Trophoblast cell (in vitro differentiated cells and primary cell): ENCODE results near the gene MEAF6.

ENCODE experiments used
- DNase-seq, 2 donors: peaks; one replicate each; pipeline ENCODE4 v3.0.0-alpha.2; 2016
- H2AFZ ChIP-seq: 2 replicates; pipeline ENCODE4 v1.6.1; 2013; ENCODE audit warnings: low read length, moderate library complexity, mild to moderate bottlenecking; ENCODE audit not compliant: insufficient read depth, poor library complexity
- H2AK5ac ChIP-seq: 2 replicates; pipeline ENCODE4 v1.6.1; 2013; ENCODE audit warnings: mild to moderate bottlenecking, low read length
- H2BK120ac ChIP-seq: 2 replicates; pipeline ENCODE4 v1.6.1; 2013; ENCODE audit warnings: low read length, mild to moderate bottlenecking, moderate library complexity; ENCODE audit not compliant: insufficient read depth, poor library complexity
- H2BK12ac ChIP-seq: 2 replicates; pipeline ENCODE4 v1.6.1; 2013; ENCODE audit warnings: mild to moderate bottlenecking, low read length, moderate library complexity
- H2BK5ac ChIP-seq: 2 replicates; pipeline ENCODE4 v1.6.1; 2013; ENCODE audit warnings: low read length, low read depth, moderate library complexity, mild to moderate bottlenecking; ENCODE audit not compliant: poor library complexity
- H3K14ac ChIP-seq: 2 replicates; pipeline ENCODE4 v1.6.1; 2013; ENCODE audit warnings: mild to moderate bottlenecking, low read length
- H3K18ac ChIP-seq: 2 replicates; pipeline ENCODE4 v1.6.1; 2013; ENCODE audit warnings: mild to moderate bottlenecking, low read length
- H3K23ac ChIP-seq: 2 replicates; pipeline ENCODE4 v1.6.1; 2013; ENCODE audit warnings: low read length
- H3K27ac ChIP-seq: 2 replicates; pipeline ENCODE4 v1.5.1; 2013; ENCODE audit warnings: low read depth, mild to moderate bottlenecking, inconsistent platforms, low read length, moderate library complexity
- H3K27me3 ChIP-seq: 2 replicates; pipeline ENCODE4 v1.6.1; 2013; ENCODE audit warnings: inconsistent platforms, mild to moderate bottlenecking, low read length, moderate library complexity; ENCODE audit not compliant: insufficient read depth
- H3K36me3 ChIP-seq, 2 experiments: 1 replicate in 1 of 2; 2 replicates in 1 of 2; pipeline ENCODE4 v1.6.1; 2013; ENCODE audit warnings: low read length in 2 of 2, mild to moderate bottlenecking in 2 of 2, moderate library complexity in 1 of 2; ENCODE audit not compliant: insufficient read depth in 2 of 2, control insufficient read depth in 1 of 2
- H3K4ac ChIP-seq: 2 replicates; pipeline ENCODE4 v1.6.1; 2013; ENCODE audit warnings: low read depth, mild to moderate bottlenecking, low read length, moderate library complexity
- H3K4me1 ChIP-seq, 2 experiments: 1 replicate in 1 of 2; 2 replicates in 1 of 2; pipeline ENCODE4 v1.6.1; 2013; ENCODE audit warnings: low read length in 2 of 2, mild to moderate bottlenecking in 2 of 2, moderate library complexity in 1 of 2; ENCODE audit not compliant: insufficient read depth in 2 of 2, control insufficient read depth in 1 of 2
- H3K4me2 ChIP-seq: 2 replicates; pipeline ENCODE4 v1.6.1; 2013; ENCODE audit warnings: inconsistent platforms, mild to moderate bottlenecking, low read length, moderate library complexity
- H3K4me3 ChIP-seq: 2 replicates; pipeline ENCODE4 v1.5.1; 2013; ENCODE audit warnings: mild to moderate bottlenecking, low read depth, low read length, inconsistent platforms
- H3K79me1 ChIP-seq: one replicate; pipeline ENCODE4 v1.6.1; 2013; ENCODE audit warnings: low read length
- H3K79me2 ChIP-seq: 2 replicates; pipeline ENCODE4 v1.6.1; 2013; ENCODE audit warnings: low read length, mild to moderate bottlenecking; ENCODE audit not compliant: control insufficient read depth, insufficient read depth, poor library complexity
- H3K9ac ChIP-seq: 2 replicates; pipeline ENCODE4 v1.6.1; 2013; ENCODE audit warnings: mild to moderate bottlenecking, low read length
- H3K9me3 ChIP-seq: 2 replicates; pipeline ENCODE4 v1.6.1; 2013; ENCODE audit warnings: low read depth, mild to moderate bottlenecking, control low read depth, inconsistent platforms, low read length; ENCODE audit not compliant: insufficient read depth
- H4K12ac ChIP-seq: 2 replicates; pipeline ENCODE4 v1.6.1; 2013; ENCODE audit warnings: low read depth, mild to moderate bottlenecking, low read length, moderate library complexity
- H4K8ac ChIP-seq: 2 replicates; pipeline ENCODE4 v1.6.1; 2013; ENCODE audit warnings: low read depth, mild to moderate bottlenecking, low read length, moderate library complexity
- H4K91ac ChIP-seq: one replicate; pipeline ENCODE4 v1.6.1; 2013; ENCODE audit warnings: low read depth, mild to moderate bottlenecking, low read length, moderate library complexity
- WGBS: extraction: QIAGEN DNeasy Blood & Tissue Kit; methylation state at CpG from one replicate; pipeline ENCODE4 v1.1.7; 2013; ENCODE audit warnings: missing lambda C conversion rate; ENCODE audit not compliant: insufficient read length, insufficient coverage; ENCODE audit errors: extremely low coverage; 5-methylcytosine and 5-hydroxymethylcytosine counted together

Gene MEAF6

GRCh38 chr1:37468037-37468436, 46.5 kb downstream of the MEAF6 start:
- H3K79me1 ChIP-seq = peaks cover 12% of the 10 kb centered on the region
- no peak overlapping the region for H2BK12ac ChIP-seq
- H3K23ac ChIP-seq = no peak overlapping the region
- no peaks in the 10 kb centered on the region for H3K27me3 ChIP-seq
- no peak overlapping the region for H3K4ac ChIP-seq
- no peaks in the 10 kb centered on the region for H3K9me3 ChIP-seq
- no peak overlapping the region for H3K9ac ChIP-seq
- H3K18ac ChIP-seq = no peak overlapping the region
- H3K27ac ChIP-seq = no peak overlapping the region
- no peak overlapping the region for H3K14ac ChIP-seq
- H3K36me3 ChIP-seq = no peaks in the 10 kb centered on the region
- H3K4me1 ChIP-seq = peaks cover 14 to 17% of the 10 kb centered on the region in 2 experiments
- H4K8ac ChIP-seq = no peak overlapping the region
- no peak overlapping the region for H4K12ac ChIP-seq
- no peak overlapping the region for H2AFZ ChIP-seq
- no peak overlapping the region for H2BK5ac ChIP-seq
- no peak overlapping the region for H4K91ac ChIP-seq
- no peak for DNase-seq
- H3K79me2 ChIP-seq = peaks cover 2% of the 10 kb centered on the region
- H2AK5ac ChIP-seq = no peak overlapping the region
- H3K4me2 ChIP-seq = no peak overlapping the region
- H3K4me3 ChIP-seq = no peak overlapping the region
- no peak overlapping the region for H2BK120ac ChIP-seq
- no CpG with 5 or more reads among the region's 5 CpGs for WGBS

GRCh38 chr1:37465593-37466517, 48.7 kb downstream of the MEAF6 start:
- H3K9ac ChIP-seq = no peak overlapping the region
- H3K4ac ChIP-seq = no peak overlapping the region
- no peak overlapping the region for H3K14ac ChIP-seq
- WGBS = no CpG with 5 or more reads among the region's 6 CpGs
- H3K18ac ChIP-seq = no peak overlapping the region
- no peak overlapping the region for H3K23ac ChIP-seq
- no peak overlapping the region for H4K91ac ChIP-seq
- no peak overlapping the region for H3K4me2 ChIP-seq
- H2BK12ac ChIP-seq = no peak overlapping the region
- H4K12ac ChIP-seq = no peak overlapping the region
- no peak overlapping the region for H2BK120ac ChIP-seq
- no peak overlapping the region for H4K8ac ChIP-seq
- no peaks in the 10 kb centered on the region for H3K79me2 ChIP-seq
- H2AFZ ChIP-seq = no peak overlapping the region
- H3K27ac ChIP-seq = no peak overlapping the region
- no peaks in the 10 kb centered on the region for H3K36me3 ChIP-seq
- H3K4me1 ChIP-seq = peaks cover 0 to 1% of the 10 kb centered on the region in 2 experiments
- no peaks in the 10 kb centered on the region for H3K27me3 ChIP-seq
- no peak overlapping the region for H2BK5ac ChIP-seq
- H2AK5ac ChIP-seq = no peak overlapping the region
- H3K9me3 ChIP-seq = no peaks in the 10 kb centered on the region
- no peak for DNase-seq
- H3K4me3 ChIP-seq = no peak overlapping the region
- no peaks in the 10 kb centered on the region for H3K79me1 ChIP-seq

GRCh38 chr1:37464443-37464842, 50.1 kb downstream of the MEAF6 start:
- Histone ChIP-seq H3K79me1 (no peaks in the 10 kb centered on the region), H4K12ac (no peak overlapping the region), H3K27ac (no peak overlapping the region), H4K8ac (no peak overlapping the region), H3K4me2 (no peak overlapping the region), H3K4me3 (no peak overlapping the region), H2BK120ac (no peak overlapping the region), H3K79me2 (no peaks in the 10 kb centered on the region), H3K36me3 (no peaks in the 10 kb centered on the region), H3K9me3 (no peaks in the 10 kb centered on the region), H3K14ac (no peak overlapping the region), H3K4me1 (no peaks in the 10 kb centered on the region), H3K9ac (no peak overlapping the region), H2AK5ac (no peak overlapping the region), H3K18ac (no peak overlapping the region), H2BK12ac (no peak overlapping the region), H3K23ac (no peak overlapping the region), H2BK5ac (no peak overlapping the region), H2AFZ (no peak overlapping the region), H3K4ac (no peak overlapping the region), H4K91ac (no peak overlapping the region), H3K27me3 (no peaks in the 10 kb centered on the region)
- no CpG with 5 or more reads among the region's 2 CpGs for WGBS
- no peak for DNase-seq

- H2BK12ac ChIP-seq = no peak overlapping the region
- no peak overlapping the region for H2BK5ac ChIP-seq
- H3K27ac ChIP-seq = no peak overlapping the region
- no peak overlapping the region for H3K4ac ChIP-seq
- H3K4me2 ChIP-seq = no peak overlapping the region
- H3K9ac ChIP-seq = no peak overlapping the region
- whole genome bisulfite sequencing = no CpG with 5 or more reads among the region's 9 CpGs
- H3K9me3 ChIP-seq = no peaks in the 10 kb centered on the region
- no peaks in the 10 kb centered on the region for H3K27me3 ChIP-seq
- H3K79me1 ChIP-seq = no peaks in the 10 kb centered on the region
- H3K4me1 ChIP-seq = no peaks in the 10 kb centered on the region
- H4K91ac ChIP-seq = no peak overlapping the region
- no peak overlapping the region for H2AK5ac ChIP-seq
- no peak overlapping the region for H3K23ac ChIP-seq
- no peak for DNase-seq
- H2BK120ac ChIP-seq = no peak overlapping the region
- H3K79me2 ChIP-seq = no peaks in the 10 kb centered on the region
- H3K36me3 ChIP-seq = no peaks in the 10 kb centered on the region
- H3K4me3 ChIP-seq = no peak overlapping the region
- H3K14ac ChIP-seq = no peak overlapping the region
- H4K12ac ChIP-seq = no peak overlapping the region
- no peak overlapping the region for H2AFZ ChIP-seq
- H3K18ac ChIP-seq = no peak overlapping the region
- H4K8ac ChIP-seq = no peak overlapping the region
Measured at GRCh38 chr1:37461698-37462436, 52.7 kb downstream of the MEAF6 start.
